CD4-positive, alpha-beta memory T cell (primary cell): ENCODE data around the gene MADCAM1. TPM values are rescaled to one million over a fixed set of nuclear protein-coding genes. Genes with fewer than 3 reads are reported as not detected.

Experiments
- CTCF ChIA-PET: fragments of 350-600 bp; sonication (Branson Sonifier 250); formaldehyde crosslinking; loops from one replicate; lab custom pipeline; 2021; ENCODE audit warnings: inconsistent platforms; ENCODE audit not compliant: partially characterized antibody; lab: Charles Lee
- POLR2A ChIA-PET: fragments of 350-600 bp; sonication (Branson Sonifier 250); formaldehyde crosslinking; loops from one replicate; lab custom pipeline; 2021; ENCODE audit not compliant: partially characterized antibody; lab: Charles Lee
- DNase-seq, 5 donors: peaks; one replicate each; pipeline versions ENCODE4 v3.0.0 to v3.0.0-alpha.2; 2020 to 2022; ENCODE audit warnings: mixed read lengths in 1 of 5
- H3K27ac ChIP-seq: one replicate; pipeline ENCODE4 v1.7.0; 2013; ENCODE audit warnings: low read depth, low read length
- H3K27me3 ChIP-seq: 2 replicates; pipeline ENCODE4 v1.7.0; 2013; ENCODE audit warnings: mild to moderate bottlenecking, low read length, moderate library complexity; ENCODE audit not compliant: insufficient read depth
- H3K36me3 ChIP-seq: 2 replicates; pipeline ENCODE4 v1.7.0; 2013; ENCODE audit warnings: mild to moderate bottlenecking, low read length, moderate library complexity; ENCODE audit not compliant: insufficient read depth
- H3K4me1 ChIP-seq: 2 replicates; pipeline ENCODE4 v1.7.0; 2013; ENCODE audit warnings: mild to moderate bottlenecking, low read length, moderate library complexity; ENCODE audit not compliant: insufficient read depth
- H3K4me3 ChIP-seq, 2 donors: one replicate each; pipeline ENCODE4 v1.7.0; 2013; ENCODE audit warnings: low read length in 2 of 2, mild to moderate bottlenecking in 1 of 2
- H3K9me3 ChIP-seq, 2 donors: one replicate each; pipeline ENCODE4 v1.7.0; 2013; ENCODE audit warnings: low read length in 2 of 2, control low read depth in 1 of 2; ENCODE audit not compliant: control insufficient read depth in 1 of 2
- H3K27ac Mint-ChIP-seq, 7 donors: one replicate each; pipeline ENCODE4 v1.8.0; 2020 to 2021; ENCODE audit warnings: mixed read lengths in 7 of 7, mild to moderate bottlenecking in 6 of 7, inconsistent platforms in 3 of 7, moderate library complexity in 3 of 7
- H3K27me3 Mint-ChIP-seq, 2 donors: one replicate each; pipeline ENCODE4 v1.8.0; 2020 to 2021; ENCODE audit warnings: mixed read lengths in 2 of 2
- H3K36me3 Mint-ChIP-seq, 2 donors: one replicate each; pipeline ENCODE4 v1.8.0; 2020 to 2021; ENCODE audit warnings: mixed read lengths in 2 of 2, inconsistent platforms in 1 of 2, mild to moderate bottlenecking in 1 of 2
- H3K4me1 Mint-ChIP-seq, 4 donors: one replicate each; pipeline ENCODE4 v1.8.0; 2020 to 2021; ENCODE audit warnings: mixed read lengths in 4 of 4, mild to moderate bottlenecking in 1 of 4
- H3K4me3 Mint-ChIP-seq, 8 donors: one replicate each; pipeline ENCODE4 v1.8.0; 2020 to 2021; ENCODE audit warnings: mixed read lengths in 8 of 8, mild to moderate bottlenecking in 7 of 8, moderate library complexity in 6 of 8, inconsistent platforms in 3 of 8
- H3K9me3 Mint-ChIP-seq, 8 donors: one replicate each; pipeline ENCODE4 v1.8.0; 2020 to 2021; ENCODE audit warnings: mixed read lengths in 8 of 8, mild to moderate bottlenecking in 5 of 8, inconsistent platforms in 3 of 8, moderate library complexity in 1 of 8
- intact Hi-C: fragments of 100-400 bp; cut with micrococcal nuclease; formaldehyde crosslinking; loops from one replicate; pipeline ENCODE4 v1.15.1; 2023
- polyA plus RNA-seq, 2 donors: library from polyadenylated mRNA; unstranded; fragments of 300-500 nt; fragmentation: Illumina TruSeq; gene quantifications; one replicate each; pipeline ENCODE4 v1.2.3, GENCODE V29; 2021
- total RNA-seq, 2 experiments: library from RNA; stranded (reverse); gene quantifications; one replicate each; pipeline ENCODE4 v1.2.3, GENCODE V29; 2021

The MADCAM1 gene
- total and polyA plus RNA-seq, 4 experiments from 2014 or later: 0.11 to 1.9 (median 0.88) TPM

- no peak for DNase-seq
- Mint-ChIP-seq H3K36me3 (peaks cover 8 to 13% of the 10 kb centered on the region in 2 donors), H3K4me3 (peak overlapping the region in 2 of 8 donors; percentile 36 to 83), H3K9me3 (no peaks in the 10 kb centered on the region), H3K27me3 (no peaks in the 10 kb centered on the region), H3K4me1 (peaks cover 6 to 21% (median 14%) of the 10 kb centered on the region in 4 donors), H3K27ac (peak overlapping the region in 5 of 7 donors; percentile 24 to 72 (median 55))
- intact Hi-C loops: no loop called here
- POLR2A ChIA-PET: no interaction called here
- Histone ChIP-seq H3K4me1 (peaks cover 27% of the 10 kb centered on the region), H3K4me3 (no peak overlapping the region), H3K36me3 (peaks cover 26% of the 10 kb centered on the region), H3K27ac (peak overlapping the region; percentile 9), H3K27me3 (no peaks in the 10 kb centered on the region), H3K9me3 (no peaks in the 10 kb centered on the region)
- CTCF ChIA-PET: no interaction called here
Measured at GRCh38 chr19:535017-535835, 38.9 kb downstream of the MADCAM1 start.

GRCh38 chr19:536031-536880 is 40.0 kb downstream of the MADCAM1 start:
- Mint-ChIP-seq H3K27ac (peak overlapping the region in 2 of 7 donors; percentile 68 to 87), H3K4me3 (no peak overlapping the region), H3K36me3 (peaks cover 8 to 13% of the 10 kb centered on the region in 2 donors), H3K4me1 (peaks cover 6 to 20% (median 14%) of the 10 kb centered on the region in 4 donors), H3K27me3 (no peaks in the 10 kb centered on the region), H3K9me3 (no peaks in the 10 kb centered on the region)
- POLR2A ChIA-PET: no interaction called here
- Histone ChIP-seq H3K9me3 (no peaks in the 10 kb centered on the region), H3K4me3 (no peak overlapping the region), H3K27me3 (no peaks in the 10 kb centered on the region), H3K27ac (no peak overlapping the region), H3K4me1 (peaks cover 21% of the 10 kb centered on the region), H3K36me3 (peaks cover 26% of the 10 kb centered on the region)
- intact Hi-C loops: no loop called here
- CTCF ChIA-PET: no interaction called here
- DNase-seq: no peak

- Mint-ChIP-seq H3K27ac (no peak overlapping the region), H3K36me3 (peaks cover 8 to 13% of the 10 kb centered on the region in 2 donors), H3K9me3 (no peaks in the 10 kb centered on the region), H3K27me3 (no peaks in the 10 kb centered on the region), H3K4me3 (no peak overlapping the region), H3K4me1 (peaks cover 6 to 20% (median 14%) of the 10 kb centered on the region in 4 donors)
- Histone ChIP-seq H3K36me3 (peaks cover 26% of the 10 kb centered on the region), H3K4me1 (peaks cover 21% of the 10 kb centered on the region), H3K27me3 (no peaks in the 10 kb centered on the region), H3K27ac (no peak overlapping the region), H3K4me3 (no peak overlapping the region), H3K9me3 (no peaks in the 10 kb centered on the region)
- DNase-seq: no peak
- CTCF ChIA-PET: no interaction called here
- intact Hi-C loops: no loop called here
- POLR2A ChIA-PET: no interaction called here
Measured at GRCh38 chr19:536881-537404, 40.7 kb downstream of the MADCAM1 start.

- DNase-seq: no peak
- no peaks in the 10 kb centered on the region for H3K9me3 ChIP-seq
- POLR2A ChIA-PET: interaction anchor here (1.3 kb wide), 1 partner anchor 8 kb away, joined by 3 read pairs; no protein-coding TSS in a partner anchor
- no peak overlapping the region for H3K27ac ChIP-seq
- no peak overlapping the region for H3K4me3 ChIP-seq
- Mint-ChIP-seq H3K27me3 (no peaks in the 10 kb centered on the region), H3K9me3 (no peaks in the 10 kb centered on the region), H3K4me3 (no peak overlapping the region), H3K36me3 (peaks cover 8 to 15% of the 10 kb centered on the region in 2 donors), H3K27ac (peak overlapping the region in 1 of 7 donors; percentile 55), H3K4me1 (peaks cover 9 to 16% (median 14%) of the 10 kb centered on the region in 4 donors)
- H3K4me1 ChIP-seq: peaks cover 17% of the 10 kb centered on the region
- intact Hi-C loops: no loop called here
- H3K36me3 ChIP-seq: peaks cover 26% of the 10 kb centered on the region
- no peaks in the 10 kb centered on the region for H3K27me3 ChIP-seq
- CTCF ChIA-PET: no interaction called here
Measured at GRCh38 chr19:538641-539428, 42.5 kb downstream of the MADCAM1 start.

GRCh38 chr19:539429-540030 is 43.2 kb downstream of the MADCAM1 start:
- no peak overlapping the region for H3K4me3 Mint-ChIP-seq
- no peak for DNase-seq
- no peaks in the 10 kb centered on the region for H3K27me3 Mint-ChIP-seq
- ChIA-PET POLR2A (interaction anchor here (1.3 kb wide), 1 partner anchor 9 kb away, joined by 3 read pairs; no protein-coding TSS in a partner anchor), CTCF (no interaction called here)
- no peaks in the 10 kb centered on the region for H3K9me3 ChIP-seq
- no peaks in the 10 kb centered on the region for H3K27me3 ChIP-seq
- intact Hi-C loops: no loop called here
- peaks cover 26% of the 10 kb centered on the region for H3K36me3 ChIP-seq
- H3K4me1 Mint-ChIP-seq: peaks cover 10 to 21% (median 16%) of the 10 kb centered on the region in 4 donors
- no peak overlapping the region for H3K27ac ChIP-seq
- H3K9me3 Mint-ChIP-seq: no peaks in the 10 kb centered on the region
- H3K36me3 Mint-ChIP-seq: peaks cover 8 to 16% of the 10 kb centered on the region in 2 donors
- H3K27ac Mint-ChIP-seq: no peak overlapping the region
- H3K4me3 ChIP-seq: no peak overlapping the region
- H3K4me1 ChIP-seq: peaks cover 22% of the 10 kb centered on the region

GRCh38 chr19:540867-541637 is 44.8 kb downstream of the MADCAM1 start:
- ChIA-PET CTCF (interaction anchor here (1.8 to 1.9 kb wide), 2 partner anchors 9 to 30 kb away, joined by 5 to 7 read pairs; no protein-coding TSS in a partner anchor), POLR2A (interaction anchor here (1.0 to 7.2 kb wide), 2 partner anchors 9 kb away, joined by 3 to 52 read pairs; partner anchors contain the start of gene CDC34)
- Histone ChIP-seq H3K27ac (no peak overlapping the region), H3K4me3 (no peak overlapping the region), H3K9me3 (no peaks in the 10 kb centered on the region), H3K4me1 (peaks cover 23% of the 10 kb centered on the region), H3K27me3 (no peaks in the 10 kb centered on the region), H3K36me3 (peaks cover 18% of the 10 kb centered on the region)
- H3K36me3 Mint-ChIP-seq: peaks cover 8 to 15% of the 10 kb centered on the region in 2 donors
- intact Hi-C loops: no loop called here
- DNase-seq: no peak
- no peak overlapping the region for H3K4me3 Mint-ChIP-seq
- H3K9me3 Mint-ChIP-seq: no peaks in the 10 kb centered on the region
- no peak overlapping the region for H3K27ac Mint-ChIP-seq
- no peaks in the 10 kb centered on the region for H3K27me3 Mint-ChIP-seq
- peaks cover 15 to 27% (median 20%) of the 10 kb centered on the region in 4 donors for H3K4me1 Mint-ChIP-seq
